HG03066 (cell line): ENCODE results near the gene TSPAN4.

Source experiments
- ATAC-seq: cut with Tn5 transposase; IDR thresholded peaks from one replicate; pipeline ENCODE4 v1.9.1; 2021; ENCODE audit warnings: low read depth; ENCODE audit not compliant: unreplicated experiment

TSPAN4 gene

GRCh38 chr11:821512-822371 is 20.9 kb upstream of the TSPAN4 start:
- ATAC-seq: no peak

- ATAC-seq: no peak
Measured at GRCh38 chr11:823441-824291, 19.0 kb upstream of the TSPAN4 start.

DNA sequence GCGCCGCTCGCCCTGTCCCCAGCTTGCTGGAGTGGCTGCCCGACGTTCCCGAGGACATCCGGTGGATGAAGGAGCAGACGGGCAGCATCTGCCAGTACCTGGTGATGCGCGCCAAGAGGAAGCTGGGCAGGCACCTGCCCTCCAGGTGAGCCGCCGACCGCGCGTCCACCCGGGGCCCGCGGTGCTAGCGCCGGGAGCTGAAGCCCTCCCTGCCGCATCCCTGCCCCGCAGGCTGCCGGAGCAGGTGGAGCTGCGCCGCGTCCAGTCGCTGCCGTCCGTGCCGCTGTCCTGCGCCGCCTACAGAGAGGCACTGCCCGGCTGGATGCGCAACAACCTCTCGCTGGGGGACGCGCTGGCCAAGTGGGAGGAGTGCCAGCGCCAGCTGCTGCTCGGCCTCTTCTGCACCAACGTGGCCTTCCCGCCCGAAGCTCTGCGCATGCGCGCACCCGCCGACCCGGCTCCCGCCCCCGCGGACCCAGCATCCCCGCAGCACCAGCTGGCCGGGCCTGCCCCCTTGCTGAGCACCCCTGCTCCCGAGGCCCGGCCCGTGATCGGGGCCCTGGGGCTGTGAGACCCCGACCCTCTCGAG is 18.3 kb upstream of the TSPAN4 start:
- ATAC-seq: no peak

- no peak for ATAC-seq
Measured at GRCh38 chr11:824942-825341, 17.7 kb upstream of the TSPAN4 start.

GRCh38 chr11:825366-826226 is 17.1 kb upstream of the TSPAN4 start:
- ATAC-seq: no peak

DNA sequence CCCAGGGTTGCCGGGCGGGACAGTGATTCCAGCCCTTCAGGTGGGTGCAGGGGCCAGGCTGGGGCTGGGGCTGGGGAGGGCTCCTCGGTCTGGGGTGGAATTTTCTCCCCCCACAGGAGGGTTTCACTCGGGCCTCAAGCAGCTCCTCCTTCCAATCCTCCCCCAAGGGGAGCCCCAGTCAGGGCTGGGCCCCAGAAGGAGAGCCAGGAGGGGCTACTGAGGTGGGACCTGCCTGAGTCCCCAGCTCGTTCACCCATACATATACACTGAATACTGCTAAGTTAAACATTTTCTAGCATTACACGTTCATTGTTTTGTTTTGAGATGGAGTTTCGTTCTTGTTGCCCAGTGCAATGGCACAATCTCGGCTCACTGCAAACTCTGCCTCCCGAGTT is 16.4 kb upstream of the TSPAN4 start:
- ATAC-seq: no peak

DNA sequence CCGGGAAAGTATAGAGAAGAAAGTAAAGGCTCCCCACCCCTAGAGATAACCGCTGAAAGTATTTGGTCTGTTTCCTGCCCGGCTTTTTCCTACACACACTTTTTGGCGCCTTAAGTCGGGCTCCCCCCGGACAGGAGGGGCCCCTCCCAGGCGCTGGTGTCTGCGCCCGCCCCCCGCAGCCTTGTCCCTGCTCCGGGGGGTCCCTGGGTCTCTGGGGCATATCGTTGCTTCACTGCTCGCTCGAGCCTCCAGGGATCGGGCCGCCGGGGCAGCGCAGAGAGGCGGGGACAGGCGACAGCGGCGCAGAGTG is 15.9 kb upstream of the TSPAN4 start:
- ATAC-seq: no peak

GRCh38 chr11:827146-827896 is 15.3 kb upstream of the TSPAN4 start:
- no peak for ATAC-seq

- ATAC-seq: no peak
Measured at GRCh38 chr11:827897-828192, 14.8 kb upstream of the TSPAN4 start, which contains the start of gene CRACR2B. CRACR2B (plus strand) TSS chr11:827919; CDS start chr11:828608, 689 bp downstream.

DNA sequence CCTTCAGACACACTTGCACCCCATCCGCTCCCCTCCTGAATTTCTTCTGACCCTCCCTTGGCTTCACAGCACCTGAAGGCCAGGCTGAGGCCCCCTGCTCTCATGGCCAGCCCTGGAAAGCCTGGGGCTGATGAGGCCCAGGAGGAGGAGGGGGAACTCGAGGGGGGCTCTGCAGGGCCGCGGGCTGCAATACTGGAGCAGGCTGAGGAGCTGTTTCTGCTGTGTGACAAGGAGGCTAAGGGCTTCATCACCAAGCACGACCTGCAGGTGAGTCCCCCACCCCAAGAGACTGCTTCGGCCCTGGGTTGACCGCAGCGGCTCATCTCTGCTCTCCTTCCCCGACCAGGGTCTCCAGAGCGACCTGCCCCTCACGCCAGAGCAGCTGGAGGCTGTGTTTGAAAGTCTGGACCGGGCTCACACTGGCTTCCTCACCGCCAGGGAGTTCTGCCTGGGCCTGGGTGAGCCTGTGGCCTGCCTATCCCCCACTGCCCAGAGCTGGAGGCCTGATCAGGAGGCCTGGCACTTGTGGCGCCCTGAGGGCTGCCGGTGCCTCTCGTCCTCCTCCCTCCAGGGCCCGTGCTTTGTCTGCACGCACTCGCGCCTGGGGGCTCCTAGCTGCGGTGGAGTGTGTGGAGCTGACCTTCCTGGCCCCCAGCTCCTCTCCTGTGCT is 14.0 kb upstream of the TSPAN4 start:
- ATAC-seq: no peak

DNA sequence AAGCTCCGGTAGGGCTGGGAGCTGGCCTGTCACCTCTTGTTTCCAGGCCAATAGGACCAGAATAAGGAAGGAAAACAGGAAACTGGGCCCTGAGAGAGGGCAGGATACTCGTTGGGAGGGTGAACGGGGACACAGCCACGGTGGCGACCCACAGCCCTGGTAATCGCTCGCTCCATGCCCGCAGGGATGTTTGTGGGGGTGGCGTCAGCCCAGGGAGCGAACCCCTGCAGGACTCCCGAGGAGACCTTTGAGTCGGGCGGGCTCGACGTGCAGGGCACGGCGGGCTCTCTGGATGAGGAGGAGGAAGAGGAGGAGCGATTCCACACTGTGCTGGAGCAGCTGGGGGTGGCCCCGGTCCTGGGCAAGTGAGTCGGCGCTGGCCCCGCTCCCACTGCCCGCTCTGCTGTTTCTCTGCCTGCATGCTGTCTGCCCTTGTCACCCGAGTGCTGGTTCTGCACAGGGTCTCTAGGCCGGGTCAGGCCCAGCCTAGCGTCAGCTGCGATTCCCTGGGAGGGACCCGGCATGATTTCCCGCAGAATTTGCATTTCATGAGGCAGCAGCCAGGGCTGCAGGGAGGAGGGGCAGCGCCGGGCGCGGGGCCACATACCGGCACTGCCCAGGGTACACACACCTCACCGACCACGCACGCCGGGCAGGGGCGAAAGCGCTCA is 13.3 kb upstream of the TSPAN4 start:
- no peak for ATAC-seq

DNA sequence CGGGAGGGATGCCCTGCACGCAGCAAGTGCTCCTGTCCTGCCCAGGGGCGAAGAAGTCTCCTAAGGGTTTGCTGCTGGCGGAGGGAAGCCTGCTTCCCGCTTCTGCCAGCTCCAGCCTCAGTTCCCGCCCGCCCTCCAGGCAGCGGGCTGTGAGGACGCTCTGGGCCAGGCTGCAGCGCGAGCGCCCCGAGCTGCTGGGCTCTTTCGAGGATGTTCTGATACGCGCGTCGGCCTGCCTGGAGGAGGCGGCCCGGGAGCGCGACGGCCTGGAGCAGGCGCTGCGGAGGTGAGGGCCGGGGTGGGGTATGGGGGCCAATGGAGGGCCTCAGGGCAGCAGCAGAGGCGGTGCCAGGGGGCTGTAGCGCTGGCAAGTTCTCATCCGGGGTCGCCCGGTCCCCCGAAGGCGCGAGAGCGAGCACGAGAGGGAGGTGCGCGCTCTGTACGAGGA is 12.8 kb upstream of the TSPAN4 start:
- ATAC-seq: no peak

DNA sequence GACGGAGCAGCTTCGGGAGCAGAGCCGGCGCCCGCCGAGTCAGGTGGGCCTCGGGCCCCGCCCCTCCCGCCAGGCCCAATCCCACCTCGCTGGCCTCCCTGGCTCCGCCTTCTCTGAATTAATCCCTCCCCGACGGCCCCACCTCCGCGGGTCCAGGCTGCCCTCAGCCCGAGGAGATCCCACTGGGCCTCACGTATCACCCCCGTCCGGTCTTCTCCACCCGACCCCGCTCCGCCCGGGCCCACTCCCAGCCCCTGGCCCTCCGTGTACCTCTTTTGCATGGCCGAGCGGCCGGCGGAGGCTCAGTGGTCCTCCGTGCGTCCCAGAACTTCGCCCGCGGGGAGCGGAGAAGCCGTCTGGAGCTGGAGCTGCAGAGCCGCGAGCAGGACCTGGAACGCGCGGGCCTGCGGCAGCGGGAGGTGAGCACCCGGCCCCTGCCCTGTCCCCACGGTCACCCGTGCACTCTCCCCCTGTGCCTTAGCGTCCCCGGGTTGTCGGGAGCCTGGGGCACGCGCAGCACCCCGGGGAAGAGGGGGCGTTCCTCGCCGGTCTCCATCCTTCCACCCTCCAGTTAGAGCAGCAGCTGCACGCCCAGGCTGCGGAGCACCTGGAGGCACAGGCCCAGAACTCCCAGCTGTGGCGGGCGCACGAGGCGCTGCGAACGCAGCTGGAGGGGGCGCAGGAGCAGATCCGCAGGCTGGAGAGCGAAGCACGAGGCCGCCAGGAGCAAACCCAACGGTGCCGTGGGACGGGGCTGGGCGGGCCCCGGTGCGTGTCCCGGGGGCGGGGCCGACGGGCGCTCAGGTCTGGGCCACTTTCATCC is 12.1 kb upstream of the TSPAN4 start:
- peak; percentile 24 for ATAC-seq

DNA sequence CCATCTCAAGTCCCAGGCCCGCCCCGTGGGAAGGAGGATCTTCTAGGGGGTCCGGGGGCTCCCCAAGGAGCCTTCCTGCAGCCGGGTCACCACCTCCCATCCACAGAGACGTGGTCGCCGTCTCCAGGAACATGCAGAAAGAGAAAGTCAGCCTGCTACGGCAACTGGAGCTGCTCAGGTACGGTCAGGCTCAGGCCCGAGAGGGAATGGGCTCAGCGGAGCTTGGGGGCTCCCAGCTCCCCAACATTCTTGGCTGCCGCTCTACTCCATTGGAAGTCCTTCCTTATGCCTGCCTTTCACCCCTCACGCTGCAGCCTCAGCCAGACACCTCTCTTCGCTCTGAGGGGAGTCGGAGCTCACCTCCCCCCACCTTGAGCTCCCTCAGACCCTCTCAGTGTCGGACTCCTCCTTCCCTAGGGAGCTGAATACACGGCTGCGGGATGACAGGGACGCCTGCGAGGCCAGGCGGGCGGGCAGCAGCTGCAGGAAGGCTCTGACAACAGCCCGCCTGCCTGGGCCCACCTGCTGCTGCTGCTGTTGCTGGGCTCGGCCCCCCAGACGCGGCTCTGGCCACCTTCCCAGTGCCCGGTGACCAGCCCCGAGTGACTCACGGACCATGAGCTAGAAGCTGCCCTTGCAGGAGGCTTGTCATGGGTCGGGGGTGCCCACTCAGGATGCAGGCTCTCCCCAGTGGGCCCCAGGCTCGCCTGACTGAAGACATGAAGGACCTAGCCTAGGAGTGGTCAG is 11.4 kb upstream of the TSPAN4 start:
- ATAC-seq: no peak

DNA sequence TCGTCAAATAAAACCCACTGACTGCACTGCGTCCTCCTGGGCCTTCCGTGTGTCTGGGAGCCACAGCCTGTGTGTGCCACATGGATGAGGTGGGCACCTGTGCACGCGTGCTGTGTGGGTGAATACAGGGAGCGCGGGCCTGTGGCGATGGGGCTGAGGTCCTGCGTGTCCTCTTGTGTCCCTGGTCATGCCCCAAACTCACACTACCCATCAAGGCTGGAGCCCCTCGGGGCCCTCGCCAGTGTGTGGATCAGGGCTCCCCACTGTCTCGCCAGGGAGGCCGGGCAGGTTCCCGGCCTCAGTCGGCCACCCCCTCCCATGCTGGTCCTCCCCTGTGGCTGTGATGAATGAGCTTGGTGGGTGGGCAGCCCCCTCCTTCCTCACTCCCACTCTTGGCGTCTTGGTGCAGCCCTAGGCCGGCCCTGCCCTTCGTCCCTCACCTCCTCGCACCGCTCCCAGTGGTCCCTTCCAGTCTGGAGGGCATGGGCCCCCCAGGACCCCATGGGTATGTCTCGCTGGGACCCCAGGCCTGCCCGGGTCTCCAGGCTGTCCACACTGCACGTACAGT is 10.6 kb upstream of the TSPAN4 start:
- no peak for ATAC-seq

- no peak for ATAC-seq
Measured at GRCh38 chr11:832529-833113, 10.0 kb upstream of the TSPAN4 start, which contains the start of gene CD151. CD151 (plus strand) TSS chr11:832952; CDS start chr11:836070, 3,118 bp downstream.
